HepG2 (cell line): ENCODE measurements around the gene NEK7. TPM values are rescaled to one million over a fixed set of nuclear protein-coding genes. Genes with fewer than 3 reads are reported as not detected.

Experiments
- GMEB1 ChIP-seq: sonication (generic); formaldehyde crosslinking; IDR thresholded peaks from 2 replicates; pipeline ENCODE4 v1.5.1; 2020; ENCODE audit warnings: missing genetic modification reagents, mild to moderate bottlenecking, borderline replicate concordance
- KLF13 ChIP-seq: sonication (generic); formaldehyde crosslinking; IDR thresholded peaks from 2 replicates; pipeline ENCODE4 v1.4.0; 2020; ENCODE audit warnings: mild to moderate bottlenecking, missing genetic modification reagents
- MEIS2 ChIP-seq: sonication (generic); formaldehyde crosslinking; IDR thresholded peaks from 2 replicates; pipeline ENCODE4 v1.9.0; 2021; ENCODE audit warnings: mild to moderate bottlenecking, missing genetic modification reagents
- PLSCR1 ChIP-seq: sonication (generic); formaldehyde crosslinking; IDR thresholded peaks from 2 replicates; pipeline ENCODE4 v1.5.0; 2020; ENCODE audit warnings: missing genetic modification reagents, mild to moderate bottlenecking, borderline replicate concordance
- RAD51 ChIP-seq: fragments of 450-650 bp; IDR thresholded peaks from 2 replicates; pipeline ENCODE4 v1.6.1; 2016; ENCODE audit warnings: borderline replicate concordance
- RNF2 ChIP-seq: fragments of 450-650 bp; conservative IDR thresholded peaks from 2 replicates; pipeline ENCODE4 v1.6.1; 2016; ENCODE audit warnings: low read depth
- SALL2 ChIP-seq: sonication (generic); formaldehyde crosslinking; IDR thresholded peaks from 2 replicates; pipeline ENCODE4 v1.8.1; 2023; ENCODE audit warnings: mild to moderate bottlenecking, missing genetic modification reagents, inconsistent platforms
- SP1 ChIP-seq, 2 experiments: fragments of 450-650 bp in 1 of 2; sonication (generic) in 1 of 2; formaldehyde crosslinking in 1 of 2; IDR thresholded peaks; 2 replicates each; pipeline versions ENCODE4 v1.4.0 to v1.6.1; 2016 to 2020; ENCODE audit warnings: missing genetic modification reagents in 1 of 2
- TGIF2 ChIP-seq: IDR thresholded peaks from 2 replicates; pipeline ENCODE4 v1.6.1; 2016; ENCODE audit warnings: control low read depth, missing compliant biosample characterization
- TOPORS ChIP-seq: sonication (generic); formaldehyde crosslinking; IDR thresholded peaks from 2 replicates; pipeline ENCODE4 v1.8.0; 2023; ENCODE audit warnings: mild to moderate bottlenecking, missing genetic modification reagents
- ZFY ChIP-seq: sonication (generic); formaldehyde crosslinking; IDR thresholded peaks from 2 replicates; pipeline ENCODE4 v1.4.0; 2020; ENCODE audit warnings: missing genetic modification reagents
- ZNF121 ChIP-seq: sonication (generic); formaldehyde crosslinking; IDR thresholded peaks from 2 replicates; pipeline ENCODE4 v1.5.0; 2020; ENCODE audit warnings: mild to moderate bottlenecking, missing genetic modification reagents
- ZNF263 ChIP-seq: sonication (generic); formaldehyde crosslinking; IDR thresholded peaks from 2 replicates; pipeline ENCODE4 v1.4.0; 2020; ENCODE audit warnings: missing genetic modification reagents
- ZNF333 ChIP-seq: sonication (generic); formaldehyde crosslinking; IDR thresholded peaks from 2 replicates; pipeline ENCODE4 v1.4.0; 2020; ENCODE audit warnings: mild to moderate bottlenecking, missing genetic modification reagents, borderline replicate concordance
- ZNF563 ChIP-seq: sonication (generic); formaldehyde crosslinking; IDR thresholded peaks from 2 replicates; pipeline ENCODE4 v1.8.0; 2022; ENCODE audit warnings: mild to moderate bottlenecking, moderate library complexity, missing genetic modification reagents
- ZNF660 ChIP-seq: sonication (generic); formaldehyde crosslinking; IDR thresholded peaks from 2 replicates; pipeline ENCODE4 v1.5.1; 2020; ENCODE audit warnings: mild to moderate bottlenecking, low read depth, missing genetic modification reagents, borderline replicate concordance
- polyA plus RNA-seq, 8 experiments: library from polyadenylated mRNA; depleted of rRNA in 3 of 8; stranded (reverse) in 7 of 8; unstranded in 1 of 8; fragments of >200 nt; fragmentation: Illumina TruSeq in 4 of 8; extraction: Trizol in 4 of 8; gene quantifications; 2 replicates each; pipeline versions ENCODE4 v1.2.1 to v1.2.3, GENCODE V29; 2011 to 2016; ENCODE audit warnings: low read depth in 4 of 8, missing spikeins in 1 of 8, mixed read lengths in 1 of 8; ENCODE audit not compliant: insufficient read depth in 1 of 8
- total RNA-seq, 5 experiments: library from RNA; depleted of rRNA; stranded (reverse); fragments of >200 nt; fragmentation: Illumina TruSeq; extraction: Trizol; gene quantifications; 2 replicates each; pipeline ENCODE4 v1.2.3, GENCODE V29; 2016; ENCODE audit warnings: low read depth in 1 of 5
- TF ChIP-seq, protein P1 (sequence below): sonication (generic); formaldehyde crosslinking; IDR thresholded peaks from 2 replicates; pipeline ENCODE4 v1.5.0; 2020; ENCODE audit warnings: missing genetic modification reagents
- TF ChIP-seq, protein P2 (sequence below): sonication (generic); formaldehyde crosslinking; IDR thresholded peaks from 2 replicates; pipeline ENCODE4 v1.5.0; 2020; ENCODE audit warnings: missing genetic modification reagents, mild to moderate bottlenecking, borderline replicate concordance
- TF ChIP-seq, protein P3 (sequence below): sonication (generic); formaldehyde crosslinking; IDR thresholded peaks from 2 replicates; pipeline ENCODE4 v1.5.0; 2020; ENCODE audit warnings: mild to moderate bottlenecking, missing genetic modification reagents, moderate library complexity
- TF ChIP-seq, protein P4 (sequence below), 2 experiments: sonication (generic) in 1 of 2; formaldehyde crosslinking in 1 of 2; IDR thresholded peaks; 2 replicates each; pipeline versions ENCODE4 v1.5.1 to v1.6.1; 2011 to 2020; ENCODE audit warnings: borderline replicate concordance in 1 of 2, low read depth in 1 of 2, low read length in 1 of 2, mild to moderate bottlenecking in 1 of 2, missing genetic modification reagents in 1 of 2, moderate library complexity in 1 of 2

Gene NEK7
- total and polyA plus RNA-seq, 2 of the 13 experiments (the other 11 are each of a cell fraction or from before 2014, with no cell fraction given), result 18.1 to 19.2 TPM

GRCh38 chr1:198156745-198157240, at the start of gene NEK7 (continued):
- TF ChIP-seq GMEB1 (peak; percentile 36; the same call in 1 of the 2 replicates), ZNF333 (no peak), ZNF121 (CRISPR knock-in tag) (peak; percentile 56; the same call in 1 of the 2 replicates), TOPORS (peak; percentile 56; the same call in 1 of the 2 replicates), RNF2 (0 out of 2 replicates have a peak, but pooled peaks have one; percentile 42), ZFY (CRISPR knock-in tag) (peak; percentile 81), ZNF263 (peak; percentile 85), ZNF563 (peak; percentile 63), MEIS2 (CRISPR knock-in tag) (peak; percentile 80), TGIF2 (CRISPR knock-in tag) (peak; percentile 70; the same call in 1 of the 2 replicates), SP1 (IDR thresholded peaks at IDR 0.05) (no peak), SP1 (CRISPR knock-in tag; IDR thresholded peaks at IDR 0.05) (peak; percentile 57; the same call in 1 of the 2 replicates), SALL2 (0 out of 2 replicates have a peak, but pooled peaks have one; percentile 27), PLSCR1 (CRISPR knock-in tag) (no peak), RAD51 (no peak), KLF13 (CRISPR knock-in tag) (no peak), ZNF660 (no peak)
- TF ChIP-seq, protein P1, sequence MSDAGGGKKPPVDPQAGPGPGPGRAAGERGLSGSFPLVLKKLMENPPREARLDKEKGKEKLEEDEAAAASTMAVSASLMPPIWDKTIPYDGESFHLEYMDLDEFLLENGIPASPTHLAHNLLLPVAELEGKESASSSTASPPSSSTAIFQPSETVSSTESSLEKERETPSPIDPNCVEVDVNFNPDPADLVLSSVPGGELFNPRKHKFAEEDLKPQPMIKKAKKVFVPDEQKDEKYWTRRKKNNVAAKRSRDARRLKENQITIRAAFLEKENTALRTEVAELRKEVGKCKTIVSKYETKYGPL (CRISPR knock-in tag), result no peak
- TF ChIP-seq, protein P2, sequence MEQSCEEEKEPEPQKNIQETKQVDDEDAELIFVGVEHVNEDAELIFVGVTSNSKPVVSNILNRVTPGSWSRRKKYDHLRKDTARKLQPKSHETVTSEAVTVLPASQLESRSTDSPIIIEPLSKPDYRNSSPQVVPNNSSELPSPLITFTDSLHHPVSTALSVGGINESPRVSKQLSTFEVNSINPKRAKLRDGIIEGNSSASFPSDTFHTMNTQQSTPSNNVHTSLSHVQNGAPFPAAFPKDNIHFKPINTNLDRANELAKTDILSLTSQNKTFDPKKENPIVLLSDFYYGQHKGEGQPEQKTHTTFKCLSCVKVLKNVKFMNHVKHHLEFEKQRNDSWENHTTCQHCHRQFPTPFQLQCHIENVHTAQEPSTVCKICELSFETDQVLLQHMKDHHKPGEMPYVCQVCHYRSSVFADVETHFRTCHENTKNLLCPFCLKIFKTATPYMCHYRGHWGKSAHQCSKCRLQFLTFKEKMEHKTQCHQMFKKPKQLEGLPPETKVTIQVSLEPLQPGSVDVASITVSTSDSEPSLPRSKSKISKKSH (CRISPR knock-in tag), result peak; percentile 48; the same call in 1 of the 2 replicates
- TF ChIP-seq, protein P3, sequence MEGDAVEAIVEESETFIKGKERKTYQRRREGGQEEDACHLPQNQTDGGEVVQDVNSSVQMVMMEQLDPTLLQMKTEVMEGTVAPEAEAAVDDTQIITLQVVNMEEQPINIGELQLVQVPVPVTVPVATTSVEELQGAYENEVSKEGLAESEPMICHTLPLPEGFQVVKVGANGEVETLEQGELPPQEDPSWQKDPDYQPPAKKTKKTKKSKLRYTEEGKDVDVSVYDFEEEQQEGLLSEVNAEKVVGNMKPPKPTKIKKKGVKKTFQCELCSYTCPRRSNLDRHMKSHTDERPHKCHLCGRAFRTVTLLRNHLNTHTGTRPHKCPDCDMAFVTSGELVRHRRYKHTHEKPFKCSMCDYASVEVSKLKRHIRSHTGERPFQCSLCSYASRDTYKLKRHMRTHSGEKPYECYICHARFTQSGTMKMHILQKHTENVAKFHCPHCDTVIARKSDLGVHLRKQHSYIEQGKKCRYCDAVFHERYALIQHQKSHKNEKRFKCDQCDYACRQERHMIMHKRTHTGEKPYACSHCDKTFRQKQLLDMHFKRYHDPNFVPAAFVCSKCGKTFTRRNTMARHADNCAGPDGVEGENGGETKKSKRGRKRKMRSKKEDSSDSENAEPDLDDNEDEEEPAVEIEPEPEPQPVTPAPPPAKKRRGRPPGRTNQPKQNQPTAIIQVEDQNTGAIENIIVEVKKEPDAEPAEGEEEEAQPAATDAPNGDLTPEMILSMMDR (CRISPR knock-in tag), result peak; percentile 15; the same call in 1 of the 2 replicates
- TF ChIP-seq, protein P4, sequence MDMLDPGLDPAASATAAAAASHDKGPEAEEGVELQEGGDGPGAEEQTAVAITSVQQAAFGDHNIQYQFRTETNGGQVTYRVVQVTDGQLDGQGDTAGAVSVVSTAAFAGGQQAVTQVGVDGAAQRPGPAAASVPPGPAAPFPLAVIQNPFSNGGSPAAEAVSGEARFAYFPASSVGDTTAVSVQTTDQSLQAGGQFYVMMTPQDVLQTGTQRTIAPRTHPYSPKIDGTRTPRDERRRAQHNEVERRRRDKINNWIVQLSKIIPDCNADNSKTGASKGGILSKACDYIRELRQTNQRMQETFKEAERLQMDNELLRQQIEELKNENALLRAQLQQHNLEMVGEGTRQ (IDR thresholded peaks at IDR 0.05; ENCODE audit: low read depth, low read length), result no peak
- TF ChIP-seq, protein P4 (CRISPR knock-in tag; IDR thresholded peaks at IDR 0.05; ENCODE audit: borderline replicate concordance), result no peak
